Measurements from ENCODE around the gene PTDSS2.

The PTDSS2 gene

GRCh38 chr11:413120-414081, 36.7 kb upstream of the PTDSS2 start:
- H3K27ac ChIP-seq, result peak overlapping the region; percentile 45; the same call in 1 of the 2 replicates
- peaks cover 67% of the 10 kb centered on the region for H3K4me1 ChIP-seq
- no peak for TF ChIP-seq Cebpa-rat (IDR thresholded peaks at IDR 0.05)
- H3K9ac ChIP-seq, result no peak overlapping the region; the same call in 1 of the 2 replicates
- no peaks in the 10 kb centered on the region; the same call in 1 of the 2 replicates for H3K36me3 ChIP-seq
- peak overlapping the region; percentile 99 for H3K4me2 ChIP-seq
- H4K20me1 ChIP-seq, result peaks cover 7% of the 10 kb centered on the region; the same call in 1 of the 2 replicates
- H3K27me3 ChIP-seq, result no peaks in the 10 kb centered on the region
- H3K9me3 ChIP-seq, result no peaks in the 10 kb centered on the region
- 0 out of 2 replicates have a peak overlapping the region, but pooled peaks have one; percentile 28 for H3K4me3 ChIP-seq

- Histone ChIP-seq H3K36me3 (no peaks in the 10 kb centered on the region), H3K4me2 (peak overlapping the region; percentile 99), H3K27ac (peak overlapping the region; percentile 71), H4K20me1 (peaks cover 7% of the 10 kb centered on the region; the same call in 1 of the 2 replicates), H3K9ac (peak overlapping the region; percentile 86), H3K9me3 (no peaks in the 10 kb centered on the region), H3K4me3 (peak overlapping the region; percentile 82), H3K4me1 (peaks cover 57% of the 10 kb centered on the region), H3K27me3 (no peaks in the 10 kb centered on the region)
- TF ChIP-seq Cebpa-rat (IDR thresholded peaks at IDR 0.05), result no peak
Measured at GRCh38 chr11:414318-414857, 35.7 kb upstream of the PTDSS2 start.

GRCh38 chr11:415640-416041, 34.4 kb upstream of the PTDSS2 start:
- peak overlapping the region; percentile 99 for H3K4me2 ChIP-seq
- no peaks in the 10 kb centered on the region for H3K36me3 ChIP-seq

GRCh38 chr11:416051-416756, 33.9 kb upstream of the PTDSS2 start:
- H3K27ac ChIP-seq, result peak overlapping the region; percentile 89
- no peaks in the 10 kb centered on the region for H3K9me3 ChIP-seq
- H3K4me3 ChIP-seq, result peak overlapping the region; percentile 82
- peaks cover 48% of the 10 kb centered on the region for H3K4me1 ChIP-seq
- no peaks in the 10 kb centered on the region for H3K27me3 ChIP-seq
- H4K20me1 ChIP-seq, result peaks cover 7% of the 10 kb centered on the region; the same call in 1 of the 2 replicates
- no peaks in the 10 kb centered on the region for H3K36me3 ChIP-seq
- no peak for TF ChIP-seq Cebpa-rat (IDR thresholded peaks at IDR 0.05)
- peak overlapping the region; percentile 99 for H3K4me2 ChIP-seq
- H3K9ac ChIP-seq, result peak overlapping the region; percentile 86

More at GRCh38 chr11:415640-416041, 34.4 kb upstream of the PTDSS2 start:
- Histone ChIP-seq H3K27me3 (no peaks in the 10 kb centered on the region), H4K20me1 (peaks cover 7% of the 10 kb centered on the region; the same call in 1 of the 2 replicates), H3K9me3 (no peaks in the 10 kb centered on the region), H3K27ac (peak overlapping the region; percentile 89), H3K9ac (peak overlapping the region; percentile 86), H3K4me3 (peak overlapping the region; percentile 82), H3K4me1 (peaks cover 48% of the 10 kb centered on the region)
- no peak for TF ChIP-seq Cebpa-rat (IDR thresholded peaks at IDR 0.05)

GRCh38 chr11:416757-417621, 33.1 kb upstream of the PTDSS2 start:
- Histone ChIP-seq H3K4me1 (peaks cover 48% of the 10 kb centered on the region), H3K27ac (peak overlapping the region; percentile 89), H3K36me3 (no peaks in the 10 kb centered on the region), H3K9ac (peak overlapping the region; percentile 86), H4K20me1 (peaks cover 7% of the 10 kb centered on the region; the same call in 1 of the 2 replicates), H3K27me3 (no peaks in the 10 kb centered on the region), H3K4me2 (peak overlapping the region; percentile 99), H3K4me3 (peak overlapping the region; percentile 82), H3K9me3 (no peaks in the 10 kb centered on the region)
- TF ChIP-seq Cebpa-rat (IDR thresholded peaks at IDR 0.05), result no peak

GRCh38 chr11:417652-418342, 32.3 kb upstream of the PTDSS2 start:
- no peak overlapping the region for H3K27ac ChIP-seq
- no peaks in the 10 kb centered on the region for H3K27me3 ChIP-seq
- H3K36me3 ChIP-seq, result no peaks in the 10 kb centered on the region
- peak overlapping the region; percentile 99 for H3K4me2 ChIP-seq
- TF ChIP-seq Cebpa-rat (IDR thresholded peaks at IDR 0.05), result no peak
- H4K20me1 ChIP-seq, result peaks cover 6% of the 10 kb centered on the region; the same call in 1 of the 2 replicates
- H3K4me1 ChIP-seq, result peaks cover 46% of the 10 kb centered on the region
- peak overlapping the region; percentile 82 for H3K4me3 ChIP-seq
- no peaks in the 10 kb centered on the region for H3K9me3 ChIP-seq
- peak overlapping the region; percentile 86 for H3K9ac ChIP-seq

GRCh38 chr11:418343-419247, 31.5 kb upstream of the PTDSS2 start:
- TF ChIP-seq Cebpa-rat (IDR thresholded peaks at IDR 0.05), result no peak
- Histone ChIP-seq H3K4me3 (no peak overlapping the region), H3K27me3 (no peaks in the 10 kb centered on the region), H4K20me1 (no peaks in the 10 kb centered on the region), H3K27ac (no peak overlapping the region), H3K4me2 (no peak overlapping the region), H3K9me3 (no peaks in the 10 kb centered on the region), H3K9ac (no peak overlapping the region), H3K36me3 (no peaks in the 10 kb centered on the region), H3K4me1 (peaks cover 38% of the 10 kb centered on the region)

All from BLaER1 (cell line).